Ishikawa (cell line): Measurements from ENCODE around the gene CLCA1.

ENCODE experiments used
- CEBPB ChIP-seq: IDR thresholded peaks from 2 replicates; pipeline ENCODE4 v1.6.1; 2012
- EGR1 ChIP-seq: IDR thresholded peaks from 2 replicates; pipeline ENCODE4 v1.6.1; 2012
- TF ChIP-seq, protein P1 (sequence below): IDR thresholded peaks from 2 replicates; pipeline ENCODE4 v1.6.1; 2012
- TF ChIP-seq, protein P2 (sequence below): IDR thresholded peaks from 2 replicates; pipeline ENCODE4 v1.6.1; 2012

DNA sequence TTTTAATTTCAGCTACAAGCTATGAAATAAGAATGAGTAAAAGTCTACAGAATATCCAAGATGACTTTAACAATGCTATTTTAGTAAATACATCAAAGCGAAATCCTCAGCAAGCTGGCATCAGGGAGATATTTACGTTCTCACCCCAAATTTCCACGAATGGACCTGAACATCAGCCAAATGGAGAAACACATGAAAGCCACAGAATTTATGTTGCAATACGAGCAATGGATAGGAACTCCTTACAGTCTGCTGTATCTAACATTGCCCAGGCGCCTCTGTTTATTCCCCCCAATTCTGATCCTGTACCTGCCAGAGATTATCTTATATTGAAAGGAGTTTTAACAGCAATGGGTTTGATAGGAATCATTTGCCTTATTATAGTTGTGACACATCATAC, 13.7 kb upstream of the CLCA1 start:
- TF ChIP-seq, protein P1, sequence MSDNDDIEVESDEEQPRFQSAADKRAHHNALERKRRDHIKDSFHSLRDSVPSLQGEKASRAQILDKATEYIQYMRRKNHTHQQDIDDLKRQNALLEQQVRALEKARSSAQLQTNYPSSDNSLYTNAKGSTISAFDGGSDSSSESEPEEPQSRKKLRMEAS: no peak
- TF ChIP-seq, protein P2, sequence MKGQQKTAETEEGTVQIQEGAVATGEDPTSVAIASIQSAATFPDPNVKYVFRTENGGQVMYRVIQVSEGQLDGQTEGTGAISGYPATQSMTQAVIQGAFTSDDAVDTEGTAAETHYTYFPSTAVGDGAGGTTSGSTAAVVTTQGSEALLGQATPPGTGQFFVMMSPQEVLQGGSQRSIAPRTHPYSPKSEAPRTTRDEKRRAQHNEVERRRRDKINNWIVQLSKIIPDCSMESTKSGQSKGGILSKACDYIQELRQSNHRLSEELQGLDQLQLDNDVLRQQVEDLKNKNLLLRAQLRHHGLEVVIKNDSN: no peak
- TF ChIP-seq CEBPB (no peak), EGR1 (no peak)
